Heart left ventricle (tissue), 13 donors: ENCODE measurements around the gene GAPDH.

Experiments used
- CTCF ChIP-seq, 12 donors: fragments of 200-600 bp; sonication (generic) in 4 of 12; IDR thresholded peaks; one replicate each; pipeline versions ENCODE4 v1.5.0 to v1.8.0; 2018 to 2022; ENCODE audit warnings: antibody characterized with exemption in 12 of 12, mild to moderate bottlenecking in 5 of 12
- POLR2A ChIP-seq, 2 donors: fragments of 450-650 bp; IDR thresholded peaks; one replicate each; pipeline ENCODE4 v1.6.1; 2017; ENCODE audit warnings: antibody characterized with exemption in 2 of 2, mild to moderate bottlenecking in 2 of 2, moderate library complexity in 2 of 2
- donor health status: ischemic (EF 13 %, LVEDD 7.1; RV severe dilation, severe dysfunction).
- donor health status: DM: no; HTN: yes; CAD: no.
- donor health status: DM: no; HTN: no; CAD: no.
- donor health status: ischemic (EF 25% LVEDD 6.9; RV normal size, moderate dysfunction).
- donor health status: ischemic (EF 25% LVEDD 5.7; RV mildly dilated, moderate dysfunction).
- donor health status: ischemic (EF 35%, LVEDD 5.7; RV mildly dilated, moderate dysfunction).
- donor health status: nonischemic (EF 11% LVEDD 7.7; RV severe dilation, severe dysfunction).
- donor health status: DM: yes; HTN: yes; CAD: no.
- donor health status: PGD.
- donor health status: ischemic (EF 29% LVEDD 5.4; RV normal size, mild dysfunction).
- donor health status: nonischemic (EF 23%, LVEDD 6.1; RV moderate dilation, normal function).

GRCh38 chr12:6574576-6575295 lies 40.4 kb downstream of the GAPDH start:
- no peak for TF ChIP-seq POLR2A (IDR thresholded peaks at IDR 0.05)
- TF ChIP-seq CTCF (IDR thresholded peaks at IDR 0.05) = no peak
